ENCODE measurements around the gene IFNL4. TPM values are rescaled to one million over a fixed set of nuclear protein-coding genes. Genes with fewer than 3 reads are reported as not detected.
"Not testable (repeated sequence)": the region's sequence is repeated elsewhere in the genome, so short reads cannot be mapped to it uniquely, and the experiment has no call there.

The IFNL4 gene
- total RNA-seq, 1 donor from 2014 or later = not detected

DNA sequence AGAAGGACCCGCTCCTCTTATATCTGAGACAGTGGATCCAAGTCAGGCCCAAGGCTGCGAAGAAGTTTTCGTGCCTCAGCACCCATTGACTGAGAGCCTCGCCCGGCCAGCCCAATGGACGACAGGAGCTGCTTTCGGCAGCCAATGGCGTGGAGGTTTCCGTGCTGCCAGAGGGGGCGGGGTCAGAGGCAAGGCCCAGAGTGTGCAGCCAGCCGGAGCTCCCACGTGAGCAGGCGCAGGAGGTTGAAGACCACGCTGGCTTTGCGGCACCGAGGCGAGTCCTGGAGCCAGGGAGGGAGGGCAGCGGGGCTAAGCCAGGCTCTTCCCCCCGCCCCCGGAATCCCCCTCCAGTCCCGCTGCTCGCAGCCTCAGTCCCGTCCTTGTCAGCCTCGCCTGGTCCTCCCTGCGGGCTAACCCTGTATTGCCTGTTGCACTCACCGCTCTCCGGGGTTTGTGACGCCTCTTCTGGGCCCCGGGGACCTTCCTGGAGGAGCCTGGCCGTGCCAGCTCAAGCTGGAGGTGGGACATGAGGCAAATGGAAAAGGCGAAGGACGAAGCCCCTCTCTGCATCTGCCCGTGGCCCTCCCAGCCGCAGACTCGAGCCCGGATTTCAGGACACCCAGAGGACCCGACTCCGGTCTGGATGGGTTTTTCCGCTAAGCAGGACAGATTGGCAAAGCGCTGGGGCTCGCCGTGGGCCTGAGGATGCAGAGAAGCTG, 1.5 kb downstream of the IFNL4 start:
- no peaks in the 10 kb centered on the region for H3K36me3 Mint-ChIP-seq (ENCODE audit: low read depth)
- H3K27me3 Mint-ChIP-seq (ENCODE audit: low read depth) = peaks cover 67% of the 10 kb centered on the region
- no peak overlapping the region for H3K4me3 Mint-ChIP-seq
- TF ChIP-seq, protein P1, sequence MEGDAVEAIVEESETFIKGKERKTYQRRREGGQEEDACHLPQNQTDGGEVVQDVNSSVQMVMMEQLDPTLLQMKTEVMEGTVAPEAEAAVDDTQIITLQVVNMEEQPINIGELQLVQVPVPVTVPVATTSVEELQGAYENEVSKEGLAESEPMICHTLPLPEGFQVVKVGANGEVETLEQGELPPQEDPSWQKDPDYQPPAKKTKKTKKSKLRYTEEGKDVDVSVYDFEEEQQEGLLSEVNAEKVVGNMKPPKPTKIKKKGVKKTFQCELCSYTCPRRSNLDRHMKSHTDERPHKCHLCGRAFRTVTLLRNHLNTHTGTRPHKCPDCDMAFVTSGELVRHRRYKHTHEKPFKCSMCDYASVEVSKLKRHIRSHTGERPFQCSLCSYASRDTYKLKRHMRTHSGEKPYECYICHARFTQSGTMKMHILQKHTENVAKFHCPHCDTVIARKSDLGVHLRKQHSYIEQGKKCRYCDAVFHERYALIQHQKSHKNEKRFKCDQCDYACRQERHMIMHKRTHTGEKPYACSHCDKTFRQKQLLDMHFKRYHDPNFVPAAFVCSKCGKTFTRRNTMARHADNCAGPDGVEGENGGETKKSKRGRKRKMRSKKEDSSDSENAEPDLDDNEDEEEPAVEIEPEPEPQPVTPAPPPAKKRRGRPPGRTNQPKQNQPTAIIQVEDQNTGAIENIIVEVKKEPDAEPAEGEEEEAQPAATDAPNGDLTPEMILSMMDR (conservative IDR thresholded peaks at IDR 0.05) = no peak
- no peaks in the 10 kb centered on the region for H3K4me1 Mint-ChIP-seq
- H3K9me3 Mint-ChIP-seq = no peaks in the 10 kb centered on the region
- no peak overlapping the region for H3K27ac Mint-ChIP-seq (ENCODE audit: unreplicated experiment)
- DNase-seq (ENCODE audit: low read depth, low spot score) = peak; percentile 18

DNA sequence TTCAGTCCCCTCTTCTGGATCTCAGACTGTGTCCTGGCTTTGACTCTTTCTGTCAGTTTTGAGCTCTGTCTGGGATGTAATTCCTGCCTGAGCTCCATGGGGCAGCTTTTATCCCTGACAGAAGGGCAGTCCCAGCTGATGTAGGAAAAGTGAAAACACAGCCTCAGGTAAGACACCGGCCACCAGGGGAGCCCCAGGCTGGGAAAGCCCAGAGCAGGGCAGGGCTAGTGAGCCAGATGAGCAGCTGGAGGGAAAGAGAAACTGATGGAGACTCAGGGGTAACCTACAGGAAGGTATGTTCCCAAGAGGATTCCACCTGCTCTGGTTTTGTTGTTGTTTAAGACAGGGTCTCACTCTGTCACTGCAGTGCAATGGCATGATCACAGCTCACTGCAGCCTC, 3.5 kb downstream of the IFNL4 start:
- not testable (repeated sequence) for H3K27ac Mint-ChIP-seq (ENCODE audit: unreplicated experiment); H3K4me3 Mint-ChIP-seq; H3K36me3 Mint-ChIP-seq (ENCODE audit: low read depth); H3K9me3 Mint-ChIP-seq; DNase-seq (ENCODE audit: low read depth, low spot score); H3K4me1 Mint-ChIP-seq
- H3K27me3 Mint-ChIP-seq (ENCODE audit: low read depth) = peaks cover 57% of the 10 kb centered on the region

DNA sequence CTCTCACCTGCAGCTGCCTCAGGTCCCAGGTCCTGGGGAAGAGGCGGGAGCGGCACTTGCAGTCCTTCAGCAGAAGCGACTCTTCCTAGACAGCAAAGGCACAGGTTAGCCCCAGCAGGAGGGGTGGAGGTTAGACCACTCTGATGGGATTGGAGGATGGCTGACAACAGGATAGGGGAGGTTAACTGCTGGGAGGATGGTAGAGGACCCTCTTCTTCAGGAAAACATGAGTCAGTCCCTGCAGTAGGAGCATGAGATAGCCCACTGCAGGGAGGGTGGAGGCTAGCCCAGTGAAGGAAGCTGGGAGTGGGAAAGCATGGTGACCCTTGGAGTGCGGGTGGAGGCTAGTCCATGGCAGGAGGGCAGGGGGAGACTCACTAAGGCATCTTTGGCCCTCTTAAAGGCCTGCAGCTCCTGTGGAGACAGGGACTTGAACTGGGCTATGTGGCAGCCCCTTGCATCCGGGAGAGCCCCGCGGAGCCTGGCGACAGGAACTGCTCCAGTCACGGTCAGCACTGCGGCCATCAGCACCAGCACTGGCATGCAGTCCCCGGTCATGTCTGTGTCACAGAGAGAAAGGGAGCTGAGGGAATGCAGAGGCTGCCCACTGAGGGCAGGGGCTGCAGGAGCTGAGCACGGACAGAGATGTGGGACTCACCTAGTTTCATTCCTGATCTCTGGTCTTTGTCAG, 4.1 kb downstream of the IFNL4 start, which contains the start of gene IFNL3:
Gene IFNL3 (minus strand): TSS at position 597 of the 691 bp plus-strand sequence. CDS start 39 bp downstream, at position 558.
- not testable (repeated sequence) for H3K27ac Mint-ChIP-seq (ENCODE audit: unreplicated experiment); DNase-seq (ENCODE audit: low read depth, low spot score); H3K4me1 Mint-ChIP-seq; H3K36me3 Mint-ChIP-seq (ENCODE audit: low read depth); H3K9me3 Mint-ChIP-seq; H3K4me3 Mint-ChIP-seq
- peaks cover 56% of the 10 kb centered on the region for H3K27me3 Mint-ChIP-seq (ENCODE audit: low read depth)

DNA sequence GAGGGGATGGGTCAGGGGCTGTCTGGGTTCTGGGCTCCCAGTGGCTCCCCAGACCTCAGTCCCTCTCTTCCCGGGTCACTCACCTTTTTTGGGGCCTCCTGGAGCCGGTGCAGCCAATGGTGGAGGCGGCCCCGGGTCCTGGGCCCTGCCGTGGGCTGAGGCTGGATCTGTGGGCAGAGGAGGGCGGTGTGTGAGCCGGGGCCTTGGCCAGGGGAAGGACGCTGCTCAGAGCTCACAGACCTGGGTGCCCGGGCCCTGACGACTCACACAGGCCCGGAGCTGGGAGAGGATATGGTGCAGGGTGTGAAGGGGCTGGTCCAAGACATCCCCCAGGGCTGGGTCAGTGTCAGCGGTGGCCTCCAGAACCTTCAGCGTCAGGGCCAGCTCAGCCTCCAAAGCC, 4.9 kb downstream of the IFNL4 start:
- H3K9me3 Mint-ChIP-seq; DNase-seq (ENCODE audit: low read depth, low spot score); H3K4me1 Mint-ChIP-seq; H3K4me3 Mint-ChIP-seq; H3K36me3 Mint-ChIP-seq (ENCODE audit: low read depth); H3K27ac Mint-ChIP-seq (ENCODE audit: unreplicated experiment): not testable (repeated sequence)
- H3K27me3 Mint-ChIP-seq (ENCODE audit: low read depth) = peaks cover 51% of the 10 kb centered on the region

DNA sequence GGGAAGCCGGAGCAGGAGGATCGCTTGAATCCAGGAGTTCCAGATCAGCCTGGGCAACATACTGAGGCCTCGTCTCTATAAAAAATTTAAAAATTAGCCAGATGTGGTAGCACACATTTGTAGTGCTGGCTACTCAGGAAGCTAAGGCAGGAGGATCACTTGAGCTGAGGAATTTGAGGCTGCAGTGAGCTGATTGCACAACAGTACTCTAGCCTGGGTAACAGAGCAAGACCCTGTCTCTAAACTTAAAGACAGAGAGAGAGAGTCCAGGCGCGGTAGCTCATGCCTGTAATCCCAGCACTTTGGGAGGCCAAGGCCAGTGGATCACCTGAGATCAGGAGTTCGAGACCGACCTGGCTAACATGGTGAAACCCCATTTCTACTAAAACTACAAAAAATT, 8.2 kb downstream of the IFNL4 start:
- Mint-ChIP-seq H3K4me1 (no peaks in the 10 kb centered on the region), H3K27me3 (ENCODE audit: low read depth) (peaks cover 41% of the 10 kb centered on the region), H3K36me3 (ENCODE audit: low read depth) (no peaks in the 10 kb centered on the region), H3K4me3 (no peak overlapping the region), H3K27ac (ENCODE audit: unreplicated experiment) (no peak overlapping the region), H3K9me3 (no peaks in the 10 kb centered on the region)
- TF ChIP-seq, protein P1 (conservative IDR thresholded peaks at IDR 0.05) = no peak
- DNase-seq (ENCODE audit: low read depth, low spot score) = no peak

DNA sequence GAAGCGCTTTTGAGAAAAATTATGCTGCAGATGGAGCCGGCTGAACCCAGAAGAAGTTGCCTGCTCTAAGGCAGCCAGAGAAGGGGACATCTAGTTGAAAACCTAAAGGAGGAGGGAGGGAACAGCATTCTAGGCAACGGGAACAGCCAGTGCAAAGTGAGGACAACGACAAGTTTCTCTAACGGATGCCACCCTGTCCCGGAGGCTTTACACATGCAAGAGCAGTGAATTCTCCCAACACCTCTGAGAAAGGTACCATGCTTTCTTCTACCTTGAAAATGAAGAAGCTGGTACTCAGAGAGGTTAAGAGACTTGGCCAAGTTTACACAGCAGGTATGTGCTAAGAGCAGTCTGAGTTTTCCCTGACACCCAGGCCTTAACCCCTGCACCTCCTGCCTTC, 9.7 kb downstream of the IFNL4 start:
- TF ChIP-seq, protein P1 (conservative IDR thresholded peaks at IDR 0.05) = no peak
- Mint-ChIP-seq H3K9me3 (no peaks in the 10 kb centered on the region), H3K4me1 (no peaks in the 10 kb centered on the region), H3K36me3 (ENCODE audit: low read depth) (no peaks in the 10 kb centered on the region), H3K4me3 (no peak overlapping the region), H3K27ac (ENCODE audit: unreplicated experiment) (no peak overlapping the region), H3K27me3 (ENCODE audit: low read depth) (peaks cover 43% of the 10 kb centered on the region)
- DNase-seq (ENCODE audit: low read depth, low spot score) = no peak

DNA sequence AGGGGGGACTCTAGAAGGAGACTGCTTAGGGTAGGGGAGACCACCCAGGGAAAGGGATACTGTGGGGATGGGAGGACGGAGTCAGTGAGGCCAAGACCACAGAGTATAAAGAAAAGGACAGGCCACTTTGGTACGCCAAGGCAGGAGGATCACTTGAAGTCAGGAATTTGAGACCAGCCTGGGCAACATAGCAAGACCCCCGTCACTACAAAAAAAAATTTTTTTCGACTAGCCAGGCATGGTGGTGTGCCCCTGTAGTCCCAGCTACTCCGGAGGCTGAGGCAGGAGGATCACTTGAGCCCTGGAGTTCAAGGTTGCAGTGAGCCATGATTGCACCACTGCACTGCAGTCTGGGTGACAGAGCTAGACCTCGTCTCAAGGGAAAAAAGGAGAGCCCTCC, 10.4 kb downstream of the IFNL4 start:
- H3K9me3 Mint-ChIP-seq = no peaks in the 10 kb centered on the region
- TF ChIP-seq, protein P1 (conservative IDR thresholded peaks at IDR 0.05) = no peak
- H3K27me3 Mint-ChIP-seq (ENCODE audit: low read depth) = peaks cover 45% of the 10 kb centered on the region
- DNase-seq (ENCODE audit: low read depth, low spot score) = no peak
- H3K4me3 Mint-ChIP-seq = no peak overlapping the region
- H3K36me3 Mint-ChIP-seq (ENCODE audit: low read depth) = no peaks in the 10 kb centered on the region
- H3K27ac Mint-ChIP-seq (ENCODE audit: unreplicated experiment) = no peak overlapping the region
- no peaks in the 10 kb centered on the region for H3K4me1 Mint-ChIP-seq

Data from neural crest cell (in vitro differentiated cells).